ENCODE measurements around the gene ARHGAP5.

ARHGAP5 gene

GRCh38 chr14:32142341-32142740, 65.2 kb downstream of the ARHGAP5 start:
- Histone ChIP-seq H3K27me3 (replicated peaks; ENCODE audit: insufficient read depth, low read length) (no peaks in the 10 kb centered on the region), H3K4me3 (ENCODE audit: low read length) (no peak overlapping the region), H4K20me1 (ENCODE audit: insufficient read depth, low read length) (no peaks in the 10 kb centered on the region), H3K9ac (ENCODE audit: low read length) (no peak overlapping the region), H3K27ac (ENCODE audit: low read length) (no peak overlapping the region), H2AFZ (ENCODE audit: low read length) (no peak overlapping the region), H3K79me2 (ENCODE audit: low read length) (no peaks in the 10 kb centered on the region), H3K9me2 (replicated peaks; ENCODE audit: insufficient read depth, low read length) (no peaks in the 10 kb centered on the region), H3K36me3 (replicated peaks; ENCODE audit: insufficient read depth, low read length) (no peaks in the 10 kb centered on the region), H3K9me3 (replicated peaks; ENCODE audit: insufficient read depth, low read length) (no peaks in the 10 kb centered on the region), H3K4me2 (ENCODE audit: low read depth, low read length) (no peak overlapping the region), H3K4me1 (ENCODE audit: low read length) (no peaks in the 10 kb centered on the region), H3F3A (ENCODE audit: insufficient read depth, low read length) (no peaks in the 10 kb centered on the region)
- TF ChIP-seq CTCF (IDR thresholded peaks at IDR 0.05; ENCODE audit: low read length) (no peak), EZH2phosphoT487 (IDR thresholded peaks at IDR 0.05; ENCODE audit: low read length) (no peak), EZH2 (optimal IDR thresholded peaks at IDR 0.05; ENCODE audit: low read depth, low read length) (no peak)
- no peak for DNase-seq

GRCh38 chr14:32142754-32143437, 65.8 kb downstream of the ARHGAP5 start:
- Histone ChIP-seq H3K9me2 (replicated peaks; ENCODE audit: insufficient read depth, low read length) (no peaks in the 10 kb centered on the region), H3K9ac (ENCODE audit: low read length) (no peak overlapping the region), H4K20me1 (ENCODE audit: insufficient read depth, low read length) (no peaks in the 10 kb centered on the region), H2AFZ (ENCODE audit: low read length) (no peak overlapping the region), H3K36me3 (replicated peaks; ENCODE audit: insufficient read depth, low read length) (no peaks in the 10 kb centered on the region), H3K9me3 (replicated peaks; ENCODE audit: insufficient read depth, low read length) (no peaks in the 10 kb centered on the region), H3K27ac (ENCODE audit: low read length) (no peak overlapping the region), H3K27me3 (replicated peaks; ENCODE audit: insufficient read depth, low read length) (no peaks in the 10 kb centered on the region), H3F3A (ENCODE audit: insufficient read depth, low read length) (no peaks in the 10 kb centered on the region), H3K4me3 (ENCODE audit: low read length) (no peak overlapping the region), H3K79me2 (ENCODE audit: low read length) (no peaks in the 10 kb centered on the region), H3K4me1 (ENCODE audit: low read length) (no peaks in the 10 kb centered on the region), H3K4me2 (ENCODE audit: low read depth, low read length) (no peak overlapping the region)
- no peak for TF ChIP-seq CTCF (IDR thresholded peaks at IDR 0.05; ENCODE audit: low read length)
- no peak for TF ChIP-seq EZH2 (optimal IDR thresholded peaks at IDR 0.05; ENCODE audit: low read depth, low read length)
- TF ChIP-seq EZH2phosphoT487 (IDR thresholded peaks at IDR 0.05; ENCODE audit: low read length): no peak
- no peak for DNase-seq

GRCh38 chr14:32150392-32150791, 73.3 kb downstream of the ARHGAP5 start:
- H3F3A ChIP-seq (ENCODE audit: insufficient read depth, low read length): no peaks in the 10 kb centered on the region
- no peaks in the 10 kb centered on the region for H3K27me3 ChIP-seq (replicated peaks; ENCODE audit: insufficient read depth, low read length)
- no peak overlapping the region for H3K4me3 ChIP-seq (ENCODE audit: low read length)
- H3K4me2 ChIP-seq (ENCODE audit: low read depth, low read length): no peak overlapping the region
- H2AFZ ChIP-seq (ENCODE audit: low read length): no peak overlapping the region
- no peaks in the 10 kb centered on the region for H3K36me3 ChIP-seq (replicated peaks; ENCODE audit: insufficient read depth, low read length)
- H3K79me2 ChIP-seq (ENCODE audit: low read length): no peaks in the 10 kb centered on the region
- H3K27ac ChIP-seq (ENCODE audit: low read length): no peak overlapping the region
- H3K9ac ChIP-seq (ENCODE audit: low read length): no peak overlapping the region
- TF ChIP-seq CTCF (IDR thresholded peaks at IDR 0.05; ENCODE audit: low read length): no peak
- no peak for TF ChIP-seq EZH2phosphoT487 (IDR thresholded peaks at IDR 0.05; ENCODE audit: low read length)
- no peak for TF ChIP-seq EZH2 (optimal IDR thresholded peaks at IDR 0.05; ENCODE audit: low read depth, low read length)
- H4K20me1 ChIP-seq (ENCODE audit: insufficient read depth, low read length): no peaks in the 10 kb centered on the region
- no peaks in the 10 kb centered on the region for H3K9me2 ChIP-seq (replicated peaks; ENCODE audit: insufficient read depth, low read length)
- no peaks in the 10 kb centered on the region for H3K9me3 ChIP-seq (replicated peaks; ENCODE audit: insufficient read depth, low read length)
- H3K4me1 ChIP-seq (ENCODE audit: low read length): no peaks in the 10 kb centered on the region
- no peak for DNase-seq
